Sigmoid colon (tissue), 4 donors: ENCODE measurements around the gene MCRS1.

Source experiments
- CTCF ChIP-seq, 4 experiments: fragments of 450-650 bp in 3 of 4; fragments of 200-600 bp in 1 of 4; IDR thresholded peaks; one replicate each; pipeline ENCODE4 v1.5.1; 2016 to 2019; ENCODE audit warnings: antibody characterized with exemption in 4 of 4, mild to moderate bottlenecking in 3 of 4, moderate library complexity in 2 of 4
- EP300 ChIP-seq, 4 donors: sonication (generic); formaldehyde crosslinking; IDR thresholded peaks; one replicate each; pipeline ENCODE4 v1.6.1; 2017; ENCODE audit warnings: antibody characterized with exemption in 4 of 4
- POLR2A ChIP-seq, 2 donors: fragments of 450-650 bp; IDR thresholded peaks; one replicate each; pipeline ENCODE4 v1.6.1; 2016; ENCODE audit warnings: antibody characterized with exemption in 2 of 2, mild to moderate bottlenecking in 2 of 2, moderate library complexity in 2 of 2

- TF ChIP-seq CTCF (IDR thresholded peaks at IDR 0.05) (no peak), EP300 (IDR thresholded peaks at IDR 0.05) (no peak), POLR2A (IDR thresholded peaks at IDR 0.05) (no peak)
Measured at GRCh38 chr12:49612210-49612609, 44.3 kb upstream of the MCRS1 start.
